ENCODE measurements around the gene SLC35G2. TPM values are rescaled to one million over a fixed set of nuclear protein-coding genes. Genes with fewer than 3 reads are reported as not detected.

The SLC35G2 gene
- total RNA-seq, 3 donors from 2014 or later: 0.41 to 2.4 (median 1.9) TPM

GRCh38 chr3:136818191-136818768 lies 646 bp upstream of the SLC35G2 start:
- DNase-seq: no peak
- intact Hi-C loops (cut with DNase I, micrococcal nuclease): no loop called here
- TF ChIP-seq CTCF (IDR thresholded peaks at IDR 0.05): no peak

DNA sequence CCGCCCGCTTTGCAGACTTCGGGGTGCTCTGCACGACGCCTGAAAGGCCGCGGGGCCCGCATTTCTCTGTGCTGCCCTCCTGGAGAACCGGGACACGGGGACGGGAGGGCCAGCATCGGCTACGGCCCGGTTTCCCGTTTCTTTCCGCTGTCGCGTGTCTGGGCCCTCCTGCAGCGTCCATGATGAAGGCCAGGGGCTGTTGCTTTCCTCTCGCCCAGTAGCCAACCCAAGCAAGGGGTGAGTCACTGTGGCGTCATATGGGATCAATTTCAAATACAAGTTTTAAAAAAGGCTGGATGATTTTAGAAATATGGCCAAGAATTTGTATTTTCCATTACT lies 435 bp downstream of the SLC35G2 start:
- Histone ChIP-seq H3K9me3 (no peaks in the 10 kb centered on the region), H3K4me3 (no peak overlapping the region), H3K4me1 (ENCODE audit: low read depth) (peaks cover 6% of the 10 kb centered on the region), H3K36me3 (ENCODE audit: low read depth) (no peaks in the 10 kb centered on the region)
- DNase-seq (peak in 1 of 3 donors; percentile 51), ATAC-seq (peak; percentile 72)
- no peak for TF ChIP-seq CTCF (IDR thresholded peaks at IDR 0.05)
- intact Hi-C loops (cut with DNase I, micrococcal nuclease): no loop called here

More at GRCh38 chr3:136818191-136818768, 646 bp upstream of the SLC35G2 start:
- H3K36me3 ChIP-seq (ENCODE audit: low read depth): no peaks in the 10 kb centered on the region
- no peaks in the 10 kb centered on the region for H3K9me3 ChIP-seq
- H3K4me1 ChIP-seq (ENCODE audit: low read depth): peaks cover 6% of the 10 kb centered on the region
- H3K4me3 ChIP-seq: no peak overlapping the region
- ATAC-seq: peak; percentile 29

- no peaks in the 10 kb centered on the region for H3K36me3 ChIP-seq (ENCODE audit: low read depth)
- peaks cover 6% of the 10 kb centered on the region for H3K4me1 ChIP-seq (ENCODE audit: low read depth)
- peak; percentile 77 for ATAC-seq
- intact Hi-C loops (cut with DNase I, micrococcal nuclease): no loop called here
- DNase-seq: peak; percentile 55 to 60 (median 58)
- no peak for TF ChIP-seq CTCF (IDR thresholded peaks at IDR 0.05)
- H3K4me3 ChIP-seq: no peak overlapping the region
- no peaks in the 10 kb centered on the region for H3K9me3 ChIP-seq
These were observed 1.1 kb downstream of the SLC35G2 start for GRCh38 chr3:136819731-136820679.

DNA sequence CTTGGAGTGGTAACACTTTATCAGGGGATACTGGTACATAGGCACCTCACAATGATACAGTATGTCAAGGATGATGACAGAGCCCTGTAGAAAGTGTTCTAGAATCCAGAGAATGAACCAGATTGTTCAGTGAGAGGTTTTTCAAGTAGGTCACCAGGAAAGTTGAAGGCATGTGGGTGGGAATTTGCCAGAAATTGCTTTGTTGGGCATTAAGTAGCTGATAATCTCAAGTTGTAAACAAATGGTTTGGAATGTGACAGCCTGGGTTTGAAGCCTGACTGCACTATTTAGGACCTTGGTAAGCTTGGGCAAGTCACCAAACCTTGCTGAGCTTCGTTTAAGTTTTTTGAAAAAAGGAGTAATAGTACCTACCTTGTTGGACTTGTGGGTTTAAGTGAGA lies 12.5 kb downstream of the SLC35G2 start:
- no peak for TF ChIP-seq CTCF (IDR thresholded peaks at IDR 0.05)
- ATAC-seq (no peak), DNase-seq (no peak)
- Histone ChIP-seq H3K9me3 (no peaks in the 10 kb centered on the region), H3K36me3 (ENCODE audit: low read depth) (no peaks in the 10 kb centered on the region), H3K4me3 (no peak overlapping the region), H3K4me1 (ENCODE audit: low read depth) (no peaks in the 10 kb centered on the region)
- intact Hi-C loops (cut with DNase I, micrococcal nuclease): no loop called here

DNA sequence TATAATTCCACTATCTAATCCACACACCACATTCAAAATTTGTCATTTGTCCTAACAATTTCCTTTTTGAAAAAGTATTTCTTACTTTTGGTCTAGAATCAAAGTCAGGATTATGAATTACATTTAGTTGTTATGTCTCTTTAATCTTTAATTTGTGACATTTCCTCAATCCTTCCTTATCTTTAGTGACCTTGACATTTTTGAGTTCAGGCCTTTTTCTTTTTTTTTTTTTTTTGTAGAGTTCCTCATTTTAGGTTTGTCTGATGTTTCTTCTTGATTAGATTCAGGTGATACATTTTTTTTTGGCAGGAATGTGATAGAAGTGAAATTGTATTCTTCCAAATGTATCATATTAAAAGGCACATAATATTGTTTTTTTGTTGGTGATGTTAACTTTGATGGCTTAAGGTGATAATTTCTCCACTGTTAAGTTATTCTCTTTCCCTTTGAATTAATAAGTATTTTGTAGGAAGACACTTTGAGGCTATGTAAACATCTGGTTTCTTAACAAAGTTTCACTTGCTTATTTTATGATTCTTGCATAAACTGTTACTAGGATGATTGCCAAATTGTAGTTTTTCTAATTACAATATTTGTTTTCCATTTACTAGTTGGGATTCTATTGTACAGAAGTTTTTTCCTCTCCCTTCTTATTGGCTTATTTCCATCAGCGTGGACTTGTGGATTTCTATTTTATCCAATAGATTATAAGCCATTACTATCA lies 16.3 kb downstream of the SLC35G2 start:
- TF ChIP-seq CTCF (IDR thresholded peaks at IDR 0.05): no peak
- no peak overlapping the region for H3K4me3 ChIP-seq
- no peaks in the 10 kb centered on the region for H3K4me1 ChIP-seq (ENCODE audit: low read depth)
- ATAC-seq (no peak), DNase-seq (no peak)
- no peaks in the 10 kb centered on the region for H3K36me3 ChIP-seq (ENCODE audit: low read depth)
- H3K9me3 ChIP-seq: no peaks in the 10 kb centered on the region
- intact Hi-C loops (cut with DNase I, micrococcal nuclease): no loop called here

Measured in mucosa of descending colon (tissue), 3 donors.